SKM-1 treated with dmso at 0.1 percent for 144 hours (cell line): ENCODE results near the gene PHF2.

Experiments
- DNase-seq: peaks from one replicate; lab custom pipeline; 2025; ENCODE audit not compliant: unreplicated experiment; lab: John Stamatoyannopoulos, UW

The PHF2 gene

DNA sequence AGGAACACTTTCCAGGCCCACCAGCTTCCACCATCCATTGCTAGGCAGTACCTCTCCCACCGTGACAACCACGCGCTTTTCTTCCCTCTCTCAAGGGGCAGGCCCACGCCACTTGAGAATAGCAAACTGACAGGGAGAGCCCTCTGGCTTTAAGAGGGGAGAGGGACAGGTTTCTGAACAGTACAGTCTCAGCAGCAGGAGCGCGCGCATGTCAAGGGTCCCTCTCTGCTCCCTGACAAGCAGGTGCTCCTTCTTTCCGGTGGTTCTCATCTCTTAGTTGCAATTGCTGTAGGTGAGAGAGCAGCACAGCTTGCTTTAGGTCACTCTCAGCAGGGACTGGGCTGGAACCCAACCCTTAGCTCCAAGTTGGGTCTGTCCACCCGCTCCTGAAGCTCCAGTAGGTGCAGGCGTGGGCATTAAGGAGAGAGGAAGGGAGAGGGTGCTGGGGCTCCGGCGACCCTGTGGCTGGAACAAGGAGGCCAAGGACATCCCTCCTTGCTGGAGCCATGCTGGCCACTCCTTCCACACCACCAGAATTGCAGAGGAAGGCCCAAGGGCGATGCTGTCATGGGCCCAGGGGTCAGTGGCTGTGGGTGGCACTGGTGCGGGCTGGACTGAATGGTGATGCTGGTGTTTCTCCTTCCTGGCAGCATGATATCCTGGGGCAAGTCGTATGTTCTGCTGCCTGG is 9.0 kb upstream of the PHF2 start:
- no peak for DNase-seq

DNA sequence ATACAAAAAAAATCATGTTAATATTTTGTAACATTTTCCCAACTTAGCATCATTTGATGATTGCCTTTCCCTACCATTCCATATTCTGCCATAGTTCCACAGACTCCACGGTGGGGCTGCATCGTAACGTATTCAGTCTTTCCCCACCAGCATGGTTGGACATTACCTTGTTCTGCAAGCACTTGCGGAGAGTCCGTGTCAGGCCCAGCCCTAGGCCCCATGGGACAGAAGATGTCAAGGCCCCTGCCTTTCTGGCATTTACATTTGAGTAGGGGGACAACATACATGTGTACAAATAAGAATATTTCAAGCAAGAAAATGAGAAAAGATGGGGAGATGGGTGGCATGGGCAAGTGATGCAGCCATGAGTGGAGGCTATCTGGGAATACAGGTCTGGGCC is 8.2 kb upstream of the PHF2 start:
- no peak for DNase-seq

DNA sequence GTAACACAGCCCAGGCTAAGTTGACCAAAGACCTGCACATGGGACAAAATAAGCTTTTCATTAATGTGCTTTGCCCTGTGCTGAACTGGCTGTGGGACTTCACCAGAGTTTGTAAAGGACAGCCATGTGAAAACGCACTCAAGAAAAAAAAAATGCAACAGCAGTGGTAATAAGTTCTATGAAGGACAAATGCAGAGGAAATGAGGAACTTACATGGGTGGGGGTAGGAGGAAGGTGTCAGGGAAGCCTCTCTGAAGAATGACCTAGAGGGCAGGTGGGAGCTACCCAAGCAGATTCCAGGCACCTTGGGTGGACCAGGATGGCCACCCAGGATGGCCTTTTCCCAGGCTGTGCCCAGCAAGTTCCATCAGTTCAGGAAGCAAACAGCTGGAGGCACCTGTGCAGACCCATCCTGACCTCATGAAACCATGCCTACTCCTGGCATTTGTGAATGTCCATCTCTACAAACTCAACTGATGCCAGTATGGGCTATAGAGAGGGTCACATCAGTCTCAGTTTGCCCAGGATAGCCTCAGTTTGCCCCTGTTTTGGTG is 6.7 kb upstream of the PHF2 start:
- DNase-seq, result peak; percentile 32

DNA sequence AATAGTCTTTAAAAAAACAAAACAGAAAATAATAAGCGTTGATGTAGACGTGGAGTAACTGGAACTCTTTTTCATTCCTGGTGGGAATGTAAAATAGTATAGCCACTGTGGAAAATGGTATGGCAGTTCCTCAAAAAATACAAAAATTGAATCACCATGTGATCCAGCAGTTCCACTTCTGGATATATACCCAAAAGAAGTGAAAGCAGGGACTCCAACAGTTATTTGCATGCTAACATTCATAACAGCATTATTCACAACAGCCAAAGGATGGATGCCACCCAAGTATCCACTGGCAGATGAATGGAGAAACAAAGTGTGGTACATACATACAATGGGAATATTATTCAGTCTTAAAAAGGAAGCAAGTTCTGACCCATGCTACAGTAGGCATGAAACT is 4.2 kb upstream of the PHF2 start:
- DNase-seq, result no peak

DNA sequence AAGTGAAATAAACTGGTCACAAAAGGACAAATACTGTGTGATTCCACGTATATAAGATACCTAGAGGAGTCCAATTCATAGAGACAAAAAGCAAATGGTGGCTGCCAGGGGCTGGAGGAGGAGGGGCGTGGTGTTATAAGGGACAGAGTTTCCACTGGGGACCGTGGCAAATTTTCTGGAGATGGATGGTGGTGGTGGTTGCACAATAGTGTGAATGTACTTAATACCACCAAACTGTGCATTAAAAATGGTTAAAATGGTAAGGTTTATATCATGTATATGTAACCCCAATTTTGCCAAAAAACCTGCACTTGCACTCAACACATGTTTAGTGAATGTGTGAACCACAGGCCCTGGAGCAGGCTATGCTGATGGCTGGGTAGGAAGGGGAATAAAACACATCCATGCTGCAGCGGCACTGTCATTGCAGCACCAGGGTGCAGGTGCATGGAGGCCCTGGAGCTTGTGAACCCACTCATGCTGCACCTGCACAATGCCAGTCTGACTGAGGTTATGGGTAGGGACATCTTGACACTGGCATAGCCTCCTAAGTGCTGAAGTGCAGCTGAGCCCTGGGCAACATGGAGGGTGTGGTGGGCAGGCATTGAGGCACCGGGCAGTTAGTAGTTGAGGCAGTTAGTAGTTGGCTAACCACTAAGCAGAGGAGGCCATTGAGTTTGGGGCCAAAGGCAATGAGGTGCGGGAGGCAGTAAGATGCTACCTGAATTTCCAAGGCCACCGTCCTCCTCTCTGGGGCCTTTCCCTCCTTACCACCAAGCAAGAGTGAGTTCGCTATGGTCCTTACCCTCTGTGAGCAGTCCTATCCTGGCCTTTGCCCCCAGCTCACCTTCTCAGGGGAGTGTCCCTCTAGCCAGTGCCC is 3.5 kb upstream of the PHF2 start:
- no peak for DNase-seq

DNA sequence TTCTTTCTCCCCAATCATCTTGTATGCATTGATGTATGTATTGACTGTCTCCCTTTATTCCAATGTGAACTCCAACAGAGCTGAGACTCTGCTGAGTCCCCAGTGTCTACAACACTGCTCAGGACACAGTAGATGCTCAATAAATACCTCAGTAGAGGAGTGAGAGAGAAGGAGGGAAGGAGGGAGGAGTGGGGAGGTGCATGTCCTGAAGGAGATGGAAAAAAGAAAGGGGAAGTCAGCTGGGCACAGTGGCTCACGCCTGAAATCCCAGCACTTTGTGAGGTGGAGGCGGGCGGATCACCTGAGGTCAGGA is 2.9 kb upstream of the PHF2 start:
- no peak for DNase-seq

DNA sequence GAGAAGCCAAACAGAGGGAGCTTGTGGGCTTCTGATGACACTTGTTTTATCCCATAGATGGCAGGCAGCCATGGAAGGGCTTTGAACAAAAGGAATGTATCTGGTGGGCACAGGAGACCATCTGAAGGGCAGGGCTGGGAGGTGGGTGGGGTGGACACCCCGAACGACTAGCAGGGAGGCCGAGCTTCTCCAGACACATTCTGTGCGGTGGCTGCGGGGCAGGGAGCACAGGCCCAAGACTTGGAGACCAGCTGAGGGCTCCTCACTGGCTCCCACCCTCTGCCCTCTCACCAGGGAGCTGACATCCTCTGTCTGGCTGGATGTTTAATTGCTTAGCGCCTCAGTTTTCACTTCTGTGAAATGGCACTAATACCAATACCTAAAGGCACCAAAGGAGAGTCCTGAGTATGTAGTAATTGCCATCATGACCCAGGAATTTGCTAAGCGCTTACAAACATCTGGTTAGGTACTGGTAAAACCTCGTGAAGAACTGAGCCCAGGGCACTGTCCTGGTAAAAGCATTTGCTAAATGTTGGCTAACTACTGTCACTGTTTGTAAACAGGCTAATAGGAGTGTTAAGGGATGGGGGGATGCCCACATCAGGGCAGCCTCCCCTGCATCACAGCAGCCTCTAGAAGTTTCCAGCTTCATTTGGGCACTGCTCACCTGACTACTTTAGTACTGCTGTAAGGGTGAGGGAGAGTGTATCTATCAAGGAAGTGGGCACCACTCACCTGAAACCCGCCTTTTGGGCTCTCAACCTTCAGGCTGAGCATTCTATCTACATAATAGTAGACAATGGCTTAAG is 2.1 kb upstream of the PHF2 start:
- no peak for DNase-seq

DNA sequence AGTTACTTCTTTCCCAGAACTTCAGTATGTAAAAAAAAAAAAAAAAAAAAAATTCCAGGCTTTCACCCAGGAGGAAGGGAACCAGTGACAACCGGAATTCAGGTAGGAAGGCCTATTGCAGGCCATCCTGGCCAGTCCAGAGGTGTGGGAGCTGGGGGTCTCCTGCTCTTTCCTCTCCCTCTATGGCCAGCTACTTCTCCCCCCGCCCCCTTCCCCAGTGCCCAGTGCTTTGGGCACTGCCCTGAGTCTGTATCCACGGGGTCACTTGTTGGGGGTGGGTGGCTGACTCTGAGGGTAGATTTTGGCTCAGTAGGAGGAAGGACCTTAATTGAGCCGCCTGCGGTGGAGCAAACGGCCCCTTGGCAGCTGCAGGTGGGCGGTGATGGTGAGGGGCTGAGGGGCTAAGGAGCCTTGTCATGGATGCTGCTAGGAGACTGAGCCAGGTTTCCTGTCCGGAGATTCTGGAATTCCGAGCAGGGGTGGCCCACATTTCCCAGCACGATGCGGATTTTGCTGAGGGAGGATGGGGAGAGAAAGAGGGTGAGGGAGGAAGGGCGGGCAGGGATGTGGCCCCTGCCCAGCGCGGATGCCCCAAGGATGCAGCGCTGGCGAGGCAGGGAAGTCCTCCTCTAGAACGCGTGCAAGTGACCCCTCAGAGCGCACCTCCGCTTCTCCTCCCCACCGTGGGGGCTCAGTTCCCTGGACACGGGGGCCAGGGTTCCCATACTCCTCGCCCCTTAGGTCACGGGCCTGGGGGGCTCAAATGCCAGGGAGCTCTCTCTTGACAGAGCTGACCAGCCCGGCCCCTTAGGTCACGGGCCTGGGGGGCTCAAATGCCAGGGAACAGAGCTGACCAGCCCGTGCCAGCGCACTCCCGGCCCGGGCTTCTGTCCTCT is 1.2 kb upstream of the PHF2 start:
- DNase-seq, result no peak

DNA sequence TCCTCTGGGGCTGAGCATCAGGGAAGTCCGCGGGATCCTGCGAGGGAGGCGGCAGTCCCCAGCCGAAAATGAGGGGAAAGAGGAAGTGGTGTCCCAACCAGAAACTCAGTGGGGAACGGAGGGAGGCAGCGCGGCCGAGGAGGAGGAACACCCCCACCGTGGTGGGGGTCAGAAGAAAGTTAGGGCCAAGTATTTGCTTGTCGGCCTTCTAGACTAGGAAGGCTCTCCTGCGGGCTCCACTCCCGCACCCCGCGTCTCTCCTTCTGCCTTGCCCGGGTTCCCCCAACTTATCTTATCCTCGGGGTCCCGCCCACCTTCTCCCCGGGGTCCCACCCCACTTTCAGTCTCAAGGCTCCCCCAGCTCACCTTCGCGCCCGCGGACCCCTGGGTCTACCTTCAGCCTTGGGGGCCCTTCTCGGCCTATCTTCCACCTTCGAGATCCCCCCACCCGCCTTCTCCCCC is 557 bp upstream of the PHF2 start:
- peak; percentile 62 for DNase-seq

DNA sequence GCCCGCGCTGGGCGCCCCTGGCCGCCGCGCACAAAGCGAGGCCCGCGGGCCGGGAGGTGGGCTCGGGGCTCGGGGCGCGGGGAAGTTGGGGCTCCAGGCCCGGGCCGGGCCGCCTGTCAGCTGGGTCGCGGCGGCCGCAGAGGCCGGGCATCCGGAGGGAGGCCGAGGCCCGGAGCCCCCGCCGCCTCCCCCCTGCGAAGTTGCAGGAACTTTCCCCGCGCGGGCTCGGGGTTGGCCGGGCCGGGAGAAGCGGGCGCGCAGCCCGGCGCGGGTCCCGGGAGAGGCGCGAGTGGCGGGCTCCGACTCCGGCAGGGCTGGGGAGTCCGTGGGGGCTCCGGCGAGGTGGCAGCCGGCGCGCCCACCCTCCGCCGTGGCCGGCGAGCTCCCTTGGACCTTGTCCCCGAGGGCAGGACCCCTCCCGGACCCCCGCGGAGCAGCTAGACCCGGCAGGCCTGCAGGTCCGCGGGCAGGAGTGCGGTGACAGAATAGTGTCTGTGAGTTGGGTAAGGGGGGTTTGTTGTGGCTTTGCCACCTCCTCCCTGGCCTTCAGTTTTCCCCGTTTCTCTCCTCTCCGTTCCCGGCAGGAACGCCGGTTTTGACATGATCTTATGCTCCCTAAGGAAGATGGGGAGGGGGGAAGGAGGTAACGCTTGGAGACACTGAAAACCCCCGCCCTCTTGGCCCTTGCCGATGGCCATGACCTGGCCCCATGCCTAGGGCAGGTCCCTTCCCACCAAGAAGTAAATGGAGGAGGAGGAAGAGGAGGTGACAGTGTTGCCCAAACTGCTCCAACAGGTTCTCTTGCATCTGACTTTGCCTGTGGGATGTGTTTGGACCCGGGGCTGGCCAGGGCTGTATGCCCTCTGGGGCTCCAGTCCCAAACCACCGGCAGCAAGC is 942 bp downstream of the PHF2 start:
- DNase-seq, result no peak

DNA sequence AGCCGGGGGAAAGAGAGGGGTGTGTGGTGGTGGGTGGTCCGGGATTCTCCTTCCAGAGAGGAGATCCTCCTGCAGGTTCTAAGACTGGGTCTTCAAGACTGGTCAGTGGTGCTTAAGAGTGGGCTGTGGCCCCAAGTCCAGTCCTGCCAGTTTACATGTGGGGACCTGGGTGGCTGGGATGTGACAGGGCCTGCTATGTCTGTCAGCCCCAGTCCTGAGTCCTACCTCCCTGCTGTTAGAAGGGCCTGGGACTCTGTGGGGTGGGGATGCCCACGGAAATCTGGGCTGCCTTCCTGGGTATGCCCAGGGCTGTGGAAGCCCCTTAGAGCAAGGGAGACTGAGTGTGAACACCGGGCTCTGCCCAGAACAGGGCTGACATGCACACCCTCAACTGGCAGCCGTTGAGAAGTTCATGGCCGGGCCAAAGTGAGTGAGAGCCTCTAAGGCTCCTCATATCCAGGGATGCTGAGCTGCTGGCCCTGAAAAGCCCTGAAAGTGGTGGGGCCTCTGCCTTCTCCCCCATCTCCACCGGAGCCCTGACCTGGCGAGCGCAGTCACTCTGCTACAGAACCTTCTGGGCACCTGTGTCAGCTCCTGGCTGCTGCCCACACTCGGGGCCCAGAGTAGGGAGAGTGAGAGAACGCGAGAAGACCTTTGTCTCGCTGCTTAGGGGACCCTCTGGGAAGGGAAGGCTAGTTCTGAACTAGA is 1.7 kb downstream of the PHF2 start:
- no peak for DNase-seq

DNA sequence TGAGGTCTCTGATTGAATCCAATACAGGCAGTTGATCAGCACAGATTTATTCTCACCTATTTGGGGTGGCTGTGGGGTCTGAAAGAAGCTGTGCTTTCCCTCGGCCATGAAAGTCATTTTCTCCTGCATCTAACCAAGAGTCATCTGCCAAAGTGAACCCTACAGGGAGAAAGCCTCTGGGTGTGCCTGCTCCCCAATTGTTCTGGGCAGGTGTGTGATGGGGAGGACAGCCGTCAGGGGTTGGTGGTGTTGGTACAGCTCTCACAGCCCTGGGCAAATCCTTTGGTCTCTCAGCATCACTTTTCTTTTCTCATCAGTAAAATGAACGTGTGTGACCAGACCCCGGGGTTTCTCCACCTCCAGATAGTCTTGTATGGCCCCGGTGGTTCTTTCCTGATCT is 2.5 kb downstream of the PHF2 start:
- no peak for DNase-seq

DNA sequence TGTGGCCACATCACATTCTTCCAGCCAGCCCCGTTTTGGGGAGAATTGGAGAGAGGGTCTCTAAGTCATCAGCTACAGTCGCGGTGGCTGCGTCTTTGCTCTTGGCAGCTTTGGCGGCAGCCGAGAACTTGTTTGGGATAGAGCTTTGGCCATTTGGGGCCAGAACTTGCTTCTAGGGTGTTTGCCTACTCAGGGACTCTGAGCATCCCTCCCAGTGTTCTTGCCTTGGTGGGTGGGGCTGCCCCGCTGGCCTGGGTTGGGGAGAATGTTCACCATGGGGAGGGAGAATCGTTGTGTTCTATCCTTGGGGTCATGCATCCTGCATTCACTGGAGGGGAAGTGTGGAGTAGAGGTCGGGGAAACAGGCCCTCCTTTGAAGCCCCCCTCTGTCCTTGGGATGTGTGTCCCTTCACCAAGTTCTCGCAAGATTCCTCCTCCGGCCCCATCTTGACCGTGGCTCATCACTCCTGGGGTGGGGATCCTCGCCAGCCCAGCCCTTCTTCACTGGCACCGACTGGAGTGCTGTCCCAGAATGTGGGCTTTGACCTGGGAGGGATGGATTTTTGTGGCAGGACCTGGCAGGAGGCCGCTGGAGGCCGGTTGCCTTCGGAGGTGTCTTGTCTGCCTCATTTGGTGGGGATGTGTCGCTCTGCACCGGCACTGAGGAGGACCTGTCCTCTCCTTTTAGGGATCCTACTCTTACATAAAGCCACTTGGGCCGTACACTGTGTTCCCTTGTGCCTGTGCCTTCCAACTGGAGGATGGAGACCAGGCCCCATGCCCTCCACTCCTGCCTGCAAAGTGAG is 3.5 kb downstream of the PHF2 start:
- no peak for DNase-seq

DNA sequence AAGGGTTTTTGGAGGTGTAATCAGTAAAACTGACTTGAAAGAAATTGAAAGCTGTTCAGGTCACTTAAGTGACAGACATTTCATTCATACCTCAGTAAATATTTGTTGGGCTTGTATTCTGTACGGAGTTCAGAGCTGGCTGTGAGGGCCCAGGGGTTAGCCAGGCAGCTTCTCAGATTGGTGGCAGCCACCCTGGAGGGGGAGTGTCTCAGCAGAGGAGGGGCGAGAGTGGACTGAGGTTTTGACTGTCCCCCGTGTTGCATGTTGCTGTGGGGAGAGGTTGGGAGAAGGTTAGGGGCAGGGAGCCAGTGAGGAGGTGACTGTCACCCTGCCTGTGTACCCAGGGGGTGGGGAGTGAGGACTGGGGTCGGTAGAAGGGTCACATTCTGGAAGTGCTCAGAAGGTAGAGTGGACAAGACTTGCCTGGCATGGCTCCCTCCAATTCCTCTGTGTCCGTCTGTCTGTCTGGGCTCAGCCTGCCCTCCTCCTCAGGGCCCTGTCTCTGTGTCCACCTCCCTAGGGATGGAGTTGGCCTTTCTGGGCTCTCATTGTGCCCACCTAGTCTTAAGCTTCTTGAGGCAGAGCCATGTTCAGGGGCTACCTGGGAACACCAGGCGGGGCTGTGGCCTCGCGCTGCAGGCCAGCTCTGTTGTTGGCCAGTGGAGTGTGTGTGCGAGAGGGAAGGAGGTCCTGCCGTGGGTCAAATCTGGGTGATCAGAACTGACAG is 4.4 kb downstream of the PHF2 start:
- DNase-seq, result no peak

DNA sequence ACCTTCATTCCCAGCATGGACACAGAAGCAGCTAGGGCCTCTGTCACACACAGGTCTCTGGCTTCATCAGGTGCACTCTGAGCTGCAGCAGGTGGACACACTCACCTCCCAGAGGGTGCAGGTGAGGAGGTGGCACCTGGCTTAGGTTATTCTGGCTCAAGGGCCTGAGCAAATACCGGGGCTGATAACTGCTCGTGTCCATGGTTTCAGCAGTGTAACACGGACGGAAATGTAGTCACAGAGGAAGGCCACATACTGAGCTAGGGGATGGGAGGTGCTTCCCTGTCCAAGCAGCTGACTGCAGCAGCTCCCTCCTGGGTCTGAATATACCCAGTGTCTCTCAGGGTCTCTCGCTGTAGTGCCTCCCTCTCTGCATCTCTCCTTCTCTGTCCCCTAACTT is 5.7 kb downstream of the PHF2 start:
- DNase-seq, result no peak

DNA sequence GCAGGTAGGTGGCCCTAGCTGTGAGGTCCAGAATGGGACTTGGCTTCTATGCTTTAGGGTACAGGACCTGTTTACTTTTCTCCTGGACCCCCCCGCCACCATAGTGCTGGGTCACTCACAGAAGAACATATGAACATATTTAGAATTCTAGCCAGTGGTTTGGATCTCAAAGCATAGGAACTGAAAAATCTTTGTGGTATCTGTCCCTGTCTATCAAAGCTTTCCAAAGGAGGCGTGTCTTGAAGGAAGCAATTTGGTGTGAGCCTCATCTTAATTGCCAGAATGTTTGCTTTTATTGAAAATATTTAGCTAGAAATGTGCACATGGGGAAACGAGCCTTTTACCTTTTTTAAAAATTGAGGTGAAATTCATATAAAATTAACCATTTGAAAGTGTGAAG is 6.2 kb downstream of the PHF2 start:
- DNase-seq, result no peak

DNA sequence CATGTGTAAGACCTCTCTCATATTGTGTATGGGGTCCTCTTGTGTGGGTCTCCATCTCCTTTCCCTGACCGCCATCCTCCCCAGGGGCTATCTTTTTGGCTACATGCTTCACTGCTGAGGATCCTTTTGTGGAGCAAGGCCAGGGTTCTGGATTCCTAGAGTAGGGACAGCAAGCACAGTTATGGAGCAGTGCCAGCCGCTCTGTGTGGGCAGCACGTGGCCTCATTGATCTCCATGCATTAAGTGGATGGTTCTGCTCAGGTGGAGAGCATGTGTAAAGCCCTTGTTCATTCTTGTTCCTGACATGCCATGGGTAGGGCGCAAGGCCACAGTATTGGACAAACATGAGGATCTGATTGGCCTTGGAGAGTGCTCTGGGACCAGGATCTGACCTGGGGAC is 8.9 kb downstream of the PHF2 start:
- no peak for DNase-seq
